Karpas-422 (cell line): ENCODE data around the gene PPP1CB. TPM values are rescaled to one million over a fixed set of nuclear protein-coding genes. Genes with fewer than 3 reads are reported as not detected.
"Not testable (repeated sequence)": the region's sequence is repeated elsewhere in the genome, so short reads cannot be mapped to it uniquely, and the experiment has no call there.

Experiments used
- DNase-seq: peaks from one replicate; pipeline ENCODE4 v3.0.0-alpha.2; 2015
- H2AFZ ChIP-seq: fragments of 200-600 bp; sonication (generic); 2 replicates; pipeline ENCODE4 v1.6.1; 2014; ENCODE audit warnings: antibody characterized with exemption, low read length, mixed read lengths
- H3K27ac ChIP-seq: fragments of 200-600 bp; sonication (generic); 2 replicates; pipeline ENCODE4 v1.5.1; 2014; ENCODE audit warnings: mild to moderate bottlenecking, low read length, moderate library complexity
- H3K27me3 ChIP-seq: fragments of 200-600 bp; sonication (generic); 2 replicates; pipeline ENCODE4 v1.6.1; 2014; ENCODE audit warnings: low read length, mixed read lengths
- H3K36me3 ChIP-seq: fragments of 200-600 bp; sonication (generic); 2 replicates; pipeline ENCODE4 v1.6.1; 2014; ENCODE audit warnings: low read length, mixed read lengths; ENCODE audit not compliant: insufficient read depth
- H3K4me1 ChIP-seq: fragments of 200-600 bp; sonication (generic); 2 replicates; pipeline ENCODE4 v1.6.1; 2014; ENCODE audit warnings: mild to moderate bottlenecking, low read length, mixed read lengths
- H3K4me2 ChIP-seq: fragments of 200-600 bp; sonication (generic); 2 replicates; pipeline ENCODE4 v1.6.1; 2014; ENCODE audit warnings: low read length, low read depth, mild to moderate bottlenecking; ENCODE audit not compliant: poor library complexity, severe bottlenecking
- H3K4me3 ChIP-seq: fragments of 200-600 bp; sonication (generic); 2 replicates; pipeline ENCODE4 v1.5.1; 2014; ENCODE audit warnings: mild to moderate bottlenecking, antibody characterized with exemption, low read length, mixed read lengths
- H3K79me2 ChIP-seq: fragments of 200-600 bp; sonication (generic); 2 replicates; pipeline ENCODE4 v1.6.1; 2014; ENCODE audit warnings: mild to moderate bottlenecking, low read length, mixed read lengths
- H3K9ac ChIP-seq: fragments of 200-600 bp; sonication (generic); 2 replicates; pipeline ENCODE4 v1.6.0; 2014; ENCODE audit warnings: low read length
- H3K9me2 ChIP-seq: fragments of 200-600 bp; sonication (generic), shearing (Covaris generic); replicated peaks from 2 replicates; pipeline ENCODE4 v1.6.0; 2014; ENCODE audit warnings: mild to moderate bottlenecking, low read length, moderate library complexity; ENCODE audit not compliant: insufficient read depth
- H3K9me3 ChIP-seq: fragments of 300-700, 200-600 bp; sonication (generic); 2 replicates; pipeline ENCODE4 v1.6.1; 2014; ENCODE audit warnings: low read length, mixed read lengths
- H4K20me1 ChIP-seq: fragments of 200-600 bp; sonication (generic); 2 replicates; pipeline ENCODE4 v1.6.1; 2014; ENCODE audit warnings: mild to moderate bottlenecking, antibody characterized with exemption, low read length, low read depth; ENCODE audit not compliant: insufficient read depth
- total RNA-seq: library from RNA; depleted of rRNA; stranded (reverse); fragments of >200 nt; shearing (Covaris generic); gene quantifications from 2 replicates; pipeline ENCODE4 v1.2.3, GENCODE V29; 2014; ENCODE audit warnings: low replicate concordance

PPP1CB gene
- total RNA-seq, 1 experiment from 2014 or later = 134 TPM

GRCh38 chr2:28768952-28769351, 17.3 kb downstream of the PPP1CB start:
- H3K9ac ChIP-seq = no peak overlapping the region
- H3K4me2 ChIP-seq = no peak overlapping the region
- DNase-seq = no peak
- H3K27ac ChIP-seq = no peak overlapping the region
- no peaks in the 10 kb centered on the region for H3K36me3 ChIP-seq
- peaks cover 99% of the 10 kb centered on the region for H3K79me2 ChIP-seq
- no peaks in the 10 kb centered on the region for H3K9me2 ChIP-seq
- H2AFZ ChIP-seq = no peak overlapping the region
- peaks cover 33% of the 10 kb centered on the region for H4K20me1 ChIP-seq
- peaks cover 51% of the 10 kb centered on the region for H3K4me1 ChIP-seq
- no peaks in the 10 kb centered on the region for H3K27me3 ChIP-seq
- no peak overlapping the region for H3K4me3 ChIP-seq
- H3K9me3 ChIP-seq = no peaks in the 10 kb centered on the region

- H3K36me3 ChIP-seq = no peaks in the 10 kb centered on the region
- H2AFZ ChIP-seq = no peak overlapping the region
- peaks cover 49% of the 10 kb centered on the region for H3K4me1 ChIP-seq
- H3K27me3 ChIP-seq = no peaks in the 10 kb centered on the region
- H3K9me3 ChIP-seq = no peaks in the 10 kb centered on the region
- no peak overlapping the region for H3K27ac ChIP-seq
- no peak overlapping the region for H3K4me2 ChIP-seq
- no peaks in the 10 kb centered on the region for H3K9me2 ChIP-seq
- no peak for DNase-seq
- H4K20me1 ChIP-seq = peaks cover 40% of the 10 kb centered on the region
- no peak overlapping the region for H3K4me3 ChIP-seq
- peaks cover 98% of the 10 kb centered on the region for H3K79me2 ChIP-seq
- no peak overlapping the region for H3K9ac ChIP-seq
These were observed 20.7 kb downstream of the PPP1CB start for GRCh38 chr2:28772351-28772750.

GRCh38 chr2:28776471-28776870, 24.8 kb downstream of the PPP1CB start:
- H3K79me2 ChIP-seq = peaks cover 88% of the 10 kb centered on the region
- H3K9me2 ChIP-seq = no peaks in the 10 kb centered on the region
- no peak overlapping the region for H3K9ac ChIP-seq
- no peak overlapping the region for H2AFZ ChIP-seq
- peaks cover 21% of the 10 kb centered on the region for H4K20me1 ChIP-seq
- H3K4me2 ChIP-seq = no peak overlapping the region
- no peaks in the 10 kb centered on the region for H3K9me3 ChIP-seq
- no peak overlapping the region for H3K27ac ChIP-seq
- no peak for DNase-seq
- H3K4me1 ChIP-seq = peaks cover 12% of the 10 kb centered on the region
- H3K4me3 ChIP-seq = no peak overlapping the region
- H3K27me3 ChIP-seq = no peaks in the 10 kb centered on the region
- peaks cover 29% of the 10 kb centered on the region for H3K36me3 ChIP-seq

GRCh38 chr2:28778392-28778791, 26.8 kb downstream of the PPP1CB start:
- Histone ChIP-seq H3K27me3 (no peaks in the 10 kb centered on the region), H3K9me3 (no peaks in the 10 kb centered on the region), H3K79me2 (peaks cover 78% of the 10 kb centered on the region), H3K9me2 (no peaks in the 10 kb centered on the region), H3K4me1 (no peaks in the 10 kb centered on the region), H3K27ac (no peak overlapping the region), H3K4me2 (no peak overlapping the region), H3K9ac (no peak overlapping the region), H3K36me3 (peaks cover 42% of the 10 kb centered on the region), H2AFZ (no peak overlapping the region), H3K4me3 (no peak overlapping the region), H4K20me1 (peaks cover 16% of the 10 kb centered on the region)
- no peak for DNase-seq

GRCh38 chr2:28779001-28779400, 27.4 kb downstream of the PPP1CB start:
- Histone ChIP-seq H3K9me3 (no peaks in the 10 kb centered on the region), H3K9ac (no peak overlapping the region), H3K4me1 (no peaks in the 10 kb centered on the region), H3K27ac (no peak overlapping the region), H3K79me2 (peaks cover 72% of the 10 kb centered on the region), H3K9me2 (no peaks in the 10 kb centered on the region), H3K4me2 (no peak overlapping the region), H4K20me1 (peaks cover 12% of the 10 kb centered on the region), H2AFZ (no peak overlapping the region), H3K36me3 (peaks cover 47% of the 10 kb centered on the region), H3K4me3 (no peak overlapping the region), H3K27me3 (no peaks in the 10 kb centered on the region)
- DNase-seq = no peak

- peaks cover 62% of the 10 kb centered on the region for H3K79me2 ChIP-seq
- DNase-seq = no peak
These were observed 28.9 kb downstream of the PPP1CB start for GRCh38 chr2:28780496-28780895.

GRCh38 chr2:28782423-28782822, 30.8 kb downstream of the PPP1CB start:
- Histone ChIP-seq H3K36me3 (peaks cover 57% of the 10 kb centered on the region), H2AFZ (no peak overlapping the region), H3K79me2 (peaks cover 49% of the 10 kb centered on the region), H3K4me1 (no peaks in the 10 kb centered on the region), H3K9me2 (no peaks in the 10 kb centered on the region), H3K9ac (no peak overlapping the region), H3K4me2 (no peak overlapping the region), H3K4me3 (no peak overlapping the region), H3K27ac (no peak overlapping the region), H3K27me3 (no peaks in the 10 kb centered on the region), H3K9me3 (no peaks in the 10 kb centered on the region), H4K20me1 (no peaks in the 10 kb centered on the region; the same call in 1 of the 2 replicates)
- no peak for DNase-seq

More at GRCh38 chr2:28780496-28780895, 28.9 kb downstream of the PPP1CB start:
- H3K27me3 ChIP-seq = no peaks in the 10 kb centered on the region
- H3K9ac ChIP-seq = no peak overlapping the region
- no peaks in the 10 kb centered on the region for H3K9me2 ChIP-seq
- no peak overlapping the region for H3K4me2 ChIP-seq
- peaks cover 6% of the 10 kb centered on the region for H4K20me1 ChIP-seq
- no peak overlapping the region for H3K4me3 ChIP-seq
- H3K4me1 ChIP-seq = no peaks in the 10 kb centered on the region
- peaks cover 51% of the 10 kb centered on the region for H3K36me3 ChIP-seq
- no peak overlapping the region for H2AFZ ChIP-seq
- no peak overlapping the region for H3K27ac ChIP-seq
- no peaks in the 10 kb centered on the region for H3K9me3 ChIP-seq

GRCh38 chr2:28784570-28784969, 32.9 kb downstream of the PPP1CB start:
- not testable (repeated sequence) for H2AFZ ChIP-seq

GRCh38 chr2:28796620-28797019, 45.0 kb downstream of the PPP1CB start:
- no peak overlapping the region for H3K9ac ChIP-seq
- H3K27me3 ChIP-seq = no peaks in the 10 kb centered on the region
- H2AFZ ChIP-seq = no peak overlapping the region
- H3K4me3 ChIP-seq = no peak overlapping the region
- H3K36me3 ChIP-seq = peaks cover 58% of the 10 kb centered on the region
- no peaks in the 10 kb centered on the region for H3K9me2 ChIP-seq
- no peaks in the 10 kb centered on the region for H3K9me3 ChIP-seq
- H3K4me2 ChIP-seq = no peak overlapping the region
- H3K27ac ChIP-seq = no peak overlapping the region
- H4K20me1 ChIP-seq = 0 out of 2 replicates have a peak, but pooled peaks cover 10% of the 10 kb centered on the region
- no peaks in the 10 kb centered on the region for H3K4me1 ChIP-seq
- DNase-seq = no peak
- H3K79me2 ChIP-seq = peaks cover 80% of the 10 kb centered on the region

More at GRCh38 chr2:28784570-28784969, 32.9 kb downstream of the PPP1CB start:
- H3K9me2 ChIP-seq, H3K4me1 ChIP-seq, H3K9ac ChIP-seq, H4K20me1 ChIP-seq, H3K27ac ChIP-seq, H3K27me3 ChIP-seq, H3K4me3 ChIP-seq, H3K9me3 ChIP-seq, H3K4me2 ChIP-seq, DNase-seq: not testable (repeated sequence)
- H3K36me3 ChIP-seq = peaks cover 59% of the 10 kb centered on the region
- H3K79me2 ChIP-seq = peaks cover 35% of the 10 kb centered on the region
